Activated T-helper 2 cell treated with anti-CD3 and anti-CD28 coated beads, Interferon-gamma antibody, Interleukin-2, Interleukin-4, amounts not matched to agents 10 μg/mL and 5 μg/mL and 100 μg/mL, durations not matched to agents 14 hours and 24 hours and 36 hours (primary cell): ENCODE data around the gene VRK2. TPM values are rescaled to one million over a fixed set of nuclear protein-coding genes. Genes with fewer than 3 reads are reported as not detected.
"Not testable (repeated sequence)": the region's sequence is repeated elsewhere in the genome, so short reads cannot be mapped to it uniquely, and the experiment has no call there.

Experiments used
- DNase-seq: peaks from one replicate; pipeline ENCODE4 v3.0.0; 2021; ENCODE audit warnings: low spot score
- H3K27ac Mint-ChIP-seq: one replicate; pipeline ENCODE4 v1.8.0; 2021; ENCODE audit warnings: mixed read lengths
- H3K27me3 Mint-ChIP-seq: one replicate; pipeline ENCODE4 v1.8.0; 2021; ENCODE audit warnings: low read depth, mixed read lengths
- H3K36me3 Mint-ChIP-seq: one replicate; pipeline ENCODE4 v1.8.0; 2021; ENCODE audit warnings: low read depth, mixed read lengths
- H3K4me1 Mint-ChIP-seq: one replicate; pipeline ENCODE4 v1.8.0; 2021; ENCODE audit warnings: low read depth, mixed read lengths
- H3K4me3 Mint-ChIP-seq: one replicate; pipeline ENCODE4 v1.8.0; 2021; ENCODE audit warnings: low read depth, mild to moderate bottlenecking, moderate library complexity, mixed read lengths
- H3K9me3 Mint-ChIP-seq: one replicate; pipeline ENCODE4 v1.8.0; 2021; ENCODE audit warnings: mixed read lengths
- intact Hi-C: fragments of 100-400 bp; cut with micrococcal nuclease; formaldehyde crosslinking; loops from one replicate; pipeline ENCODE4 v1.15.1; 2023
- total RNA-seq: library from RNA; stranded (reverse); gene quantifications from 2 replicates; pipeline ENCODE4 v1.2.3, GENCODE V29; 2022

Gene VRK2
- total RNA-seq, 1 donor from 2014 or later, result 22.4 TPM

- H3K4me1 Mint-ChIP-seq, result no peaks in the 10 kb centered on the region
- peaks cover 37% of the 10 kb centered on the region for H3K36me3 Mint-ChIP-seq
- H3K9me3 Mint-ChIP-seq, result no peaks in the 10 kb centered on the region
- intact Hi-C loops, result no loop called here
- H3K27ac Mint-ChIP-seq, result no peak overlapping the region
- no peaks in the 10 kb centered on the region for H3K27me3 Mint-ChIP-seq
- no peak for DNase-seq
- no peak overlapping the region for H3K4me3 Mint-ChIP-seq
These were observed 111.9 kb downstream of the VRK2 start for GRCh38 chr2:58158481-58158880.

DNA sequence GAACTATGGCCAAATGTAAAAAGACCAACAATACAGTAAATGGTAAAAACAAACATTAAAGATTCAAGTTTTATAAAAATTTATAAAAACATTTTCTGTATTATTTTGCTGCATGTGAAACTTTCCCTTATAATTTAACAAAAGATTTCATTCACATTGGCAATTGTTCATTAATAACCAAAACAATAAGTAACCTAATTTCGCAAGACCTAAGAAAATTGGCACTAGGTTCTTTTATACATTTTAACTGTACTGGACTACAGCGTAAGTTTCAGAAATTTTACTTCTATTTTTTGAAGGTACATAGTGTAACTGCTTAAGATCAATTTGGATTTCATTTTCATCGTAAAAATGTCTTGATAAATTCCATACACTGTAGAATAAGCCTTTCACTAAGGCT is 117.3 kb downstream of the VRK2 start:
- peaks cover 25% of the 10 kb centered on the region for H3K36me3 Mint-ChIP-seq
- H3K9me3 Mint-ChIP-seq, result no peaks in the 10 kb centered on the region

GRCh38 chr2:58168130-58168529 is 121.5 kb downstream of the VRK2 start:
- H3K4me3 Mint-ChIP-seq, DNase-seq, H3K27me3 Mint-ChIP-seq, H3K4me1 Mint-ChIP-seq, H3K27ac Mint-ChIP-seq, intact Hi-C loops: not testable (repeated sequence)
- Mint-ChIP-seq H3K9me3 (peaks cover 21% of the 10 kb centered on the region), H3K36me3 (peaks cover 21% of the 10 kb centered on the region)

More for the DNA sequence above, 117.3 kb downstream of the VRK2 start:
- no peaks in the 10 kb centered on the region for H3K27me3 Mint-ChIP-seq
- no peak for DNase-seq
- H3K4me1 Mint-ChIP-seq, result no peaks in the 10 kb centered on the region
- intact Hi-C loops, result no loop called here
- H3K4me3 Mint-ChIP-seq, result no peak overlapping the region
- H3K27ac Mint-ChIP-seq, result no peak overlapping the region

DNA sequence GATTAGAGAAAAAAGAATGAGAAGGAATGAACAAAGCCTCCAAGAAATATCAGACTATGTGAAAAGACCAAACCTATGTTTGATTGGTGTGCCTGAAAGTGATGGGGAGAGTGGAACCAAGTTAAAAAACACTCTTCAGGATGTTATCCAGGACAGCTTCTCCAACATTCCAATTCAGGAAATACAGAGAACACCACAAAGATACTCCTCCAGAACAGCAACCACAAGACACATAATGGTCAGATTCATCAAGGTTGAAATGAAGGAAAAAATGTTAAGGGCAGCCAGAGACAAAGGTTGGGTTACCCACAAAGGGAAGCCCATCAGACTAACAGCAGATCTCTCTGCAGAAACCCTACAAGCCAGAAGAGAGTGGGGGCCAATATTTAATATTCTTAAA is 123.2 kb downstream of the VRK2 start:
- H3K9me3 Mint-ChIP-seq, result peaks cover 30% of the 10 kb centered on the region
- peaks cover 27% of the 10 kb centered on the region for H3K36me3 Mint-ChIP-seq
- H3K4me1 Mint-ChIP-seq, H3K27me3 Mint-ChIP-seq, intact Hi-C loops, H3K4me3 Mint-ChIP-seq, DNase-seq, H3K27ac Mint-ChIP-seq: not testable (repeated sequence)

DNA sequence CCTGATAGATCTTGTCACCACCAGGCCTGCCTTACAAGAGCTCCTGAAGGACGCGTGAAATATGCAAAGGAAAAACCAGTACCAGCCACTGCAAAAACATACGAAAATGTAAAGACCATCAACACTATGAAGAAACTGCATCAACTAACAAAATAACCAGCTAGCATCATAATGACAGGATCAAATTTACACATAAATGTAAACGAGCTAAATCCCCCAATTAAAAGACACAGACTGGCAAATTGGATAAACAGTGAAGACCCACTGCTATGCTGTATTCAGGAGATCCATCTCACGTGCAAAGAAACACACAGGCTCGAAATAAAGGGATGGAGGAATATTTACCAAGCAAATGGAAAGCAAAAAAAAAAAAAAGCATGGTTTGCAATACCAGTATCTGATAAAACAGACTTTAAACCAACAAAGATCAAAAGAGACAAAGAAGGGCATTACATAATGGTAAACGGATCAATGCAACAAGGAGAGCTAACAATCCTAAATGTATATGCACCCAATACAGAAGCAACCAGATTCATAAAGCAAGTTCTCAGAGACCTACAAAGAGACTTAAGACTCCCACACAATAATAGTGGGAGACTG is 123.8 kb downstream of the VRK2 start:
- DNase-seq, H3K4me1 Mint-ChIP-seq, H3K4me3 Mint-ChIP-seq, intact Hi-C loops, H3K27ac Mint-ChIP-seq, H3K27me3 Mint-ChIP-seq: not testable (repeated sequence)
- Mint-ChIP-seq H3K9me3 (peaks cover 30% of the 10 kb centered on the region), H3K36me3 (peaks cover 27% of the 10 kb centered on the region)

GRCh38 chr2:58171831-58172230 is 125.2 kb downstream of the VRK2 start:
- DNase-seq, intact Hi-C loops, H3K27ac Mint-ChIP-seq, H3K27me3 Mint-ChIP-seq, H3K4me1 Mint-ChIP-seq, H3K4me3 Mint-ChIP-seq: not testable (repeated sequence)
- H3K9me3 Mint-ChIP-seq, result peaks cover 30% of the 10 kb centered on the region
- H3K36me3 Mint-ChIP-seq, result peaks cover 27% of the 10 kb centered on the region

GRCh38 chr2:58177187-58177586 is 130.6 kb downstream of the VRK2 start:
- H3K4me1 Mint-ChIP-seq, DNase-seq, H3K27ac Mint-ChIP-seq, H3K4me3 Mint-ChIP-seq, intact Hi-C loops, H3K27me3 Mint-ChIP-seq: not testable (repeated sequence)
- Mint-ChIP-seq H3K36me3 (peaks cover 15% of the 10 kb centered on the region), H3K9me3 (peaks cover 17% of the 10 kb centered on the region)

DNA sequence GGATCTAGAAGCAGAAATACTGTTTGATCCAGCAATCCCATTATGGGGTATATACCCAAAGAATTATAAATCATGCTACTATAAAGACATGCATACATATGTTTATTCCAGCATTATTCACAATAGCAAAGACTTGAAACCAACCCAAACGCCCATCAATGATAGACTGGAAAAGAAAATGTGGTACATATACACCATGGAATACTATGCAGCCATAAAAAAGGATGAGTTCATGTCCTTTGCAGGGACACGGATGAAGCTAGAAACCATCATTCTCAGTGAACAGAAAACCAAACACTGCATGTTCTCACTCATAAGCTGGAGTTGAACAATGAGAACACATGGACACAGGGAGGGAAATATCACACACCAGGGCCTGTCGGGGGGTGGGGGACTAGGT is 133.6 kb downstream of the VRK2 start:
- H3K9me3 Mint-ChIP-seq, H3K4me3 Mint-ChIP-seq, H3K36me3 Mint-ChIP-seq, intact Hi-C loops, DNase-seq, H3K27ac Mint-ChIP-seq, H3K4me1 Mint-ChIP-seq, H3K27me3 Mint-ChIP-seq: not testable (repeated sequence)

DNA sequence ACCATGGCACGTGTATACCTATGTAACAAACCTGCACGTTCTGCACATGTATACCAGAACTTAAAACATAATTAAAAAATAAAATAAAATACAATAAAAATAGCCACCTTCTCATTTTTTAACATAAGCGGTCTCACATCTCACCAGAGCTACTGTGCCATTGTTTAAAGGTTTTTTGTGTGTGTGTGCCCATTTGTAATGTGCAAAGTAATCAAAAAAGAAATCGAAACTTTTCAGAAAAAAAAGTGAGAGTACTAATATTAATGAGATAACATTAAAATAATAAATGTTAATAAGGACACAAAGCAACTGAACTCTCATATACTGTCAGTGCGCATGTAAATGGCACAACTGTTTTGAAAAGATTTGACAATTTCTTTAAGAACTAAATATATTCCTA is 134.0 kb downstream of the VRK2 start:
- intact Hi-C loops, result no loop called here
- no peaks in the 10 kb centered on the region for H3K27me3 Mint-ChIP-seq
- no peak overlapping the region for H3K4me3 Mint-ChIP-seq
- peaks cover 2% of the 10 kb centered on the region for H3K4me1 Mint-ChIP-seq
- DNase-seq, result no peak
- no peak overlapping the region for H3K27ac Mint-ChIP-seq
- H3K36me3 Mint-ChIP-seq, result peaks cover 4% of the 10 kb centered on the region
- peaks cover 4% of the 10 kb centered on the region for H3K9me3 Mint-ChIP-seq

DNA sequence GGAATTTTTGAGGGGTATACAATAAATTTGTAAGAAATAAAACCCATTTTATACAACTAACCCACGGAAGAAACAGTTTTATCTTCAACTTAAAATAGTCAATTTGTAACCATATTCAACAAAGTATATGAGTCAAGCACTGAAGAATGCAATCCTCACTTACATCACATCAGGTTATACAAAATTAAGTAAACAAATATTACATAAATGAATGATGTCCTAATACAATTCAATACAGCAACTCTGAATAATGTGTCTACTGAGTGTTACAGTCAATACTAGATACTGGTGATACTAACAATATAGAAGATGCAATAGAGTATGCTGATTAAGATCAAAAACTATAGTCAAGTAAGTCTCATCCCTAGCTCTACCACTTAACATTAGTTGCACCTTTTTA is 135.9 kb downstream of the VRK2 start:
- Mint-ChIP-seq H3K27ac (no peak overlapping the region), H3K4me1 (peaks cover 2% of the 10 kb centered on the region), H3K27me3 (no peaks in the 10 kb centered on the region), H3K9me3 (peaks cover 4% of the 10 kb centered on the region), H3K36me3 (peaks cover 7% of the 10 kb centered on the region), H3K4me3 (no peak overlapping the region)
- no peak for DNase-seq
- intact Hi-C loops, result no loop called here

- no peak for DNase-seq
- no peak overlapping the region for H3K4me3 Mint-ChIP-seq
- no peaks in the 10 kb centered on the region for H3K27me3 Mint-ChIP-seq
- intact Hi-C loops, result no loop called here
- no peak overlapping the region for H3K27ac Mint-ChIP-seq
- H3K9me3 Mint-ChIP-seq, result no peaks in the 10 kb centered on the region
- H3K36me3 Mint-ChIP-seq, result peaks cover 7% of the 10 kb centered on the region
- H3K4me1 Mint-ChIP-seq, result no peaks in the 10 kb centered on the region
These were observed 139.9 kb downstream of the VRK2 start for GRCh38 chr2:58186501-58186900.

- H3K4me1 Mint-ChIP-seq, H3K36me3 Mint-ChIP-seq, H3K4me3 Mint-ChIP-seq, intact Hi-C loops, DNase-seq, H3K27ac Mint-ChIP-seq, H3K9me3 Mint-ChIP-seq, H3K27me3 Mint-ChIP-seq: not testable (repeated sequence)
These were observed 140.4 kb downstream of the VRK2 start for GRCh38 chr2:58187022-58187421.

DNA sequence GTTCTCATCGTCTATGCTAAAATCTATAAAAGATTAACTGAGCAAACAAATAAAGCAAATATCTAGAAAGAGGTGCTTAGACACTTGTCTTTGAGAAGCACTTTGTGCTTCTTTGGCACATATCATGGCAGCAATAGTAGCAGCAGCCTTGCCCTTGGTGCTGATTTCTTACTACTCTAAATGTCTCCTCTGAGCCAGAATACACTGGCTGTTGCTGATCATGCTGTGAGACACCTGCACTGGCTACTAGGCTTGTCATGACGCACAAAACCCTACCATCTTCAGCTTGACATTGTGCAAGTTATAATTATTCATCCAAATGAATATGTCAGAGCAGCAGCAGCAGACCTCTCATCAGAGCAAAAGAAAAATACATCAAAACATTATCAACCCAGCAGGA is 147.9 kb downstream of the VRK2 start:
- intact Hi-C loops, result no loop called here
- Mint-ChIP-seq H3K9me3 (no peaks in the 10 kb centered on the region), H3K4me1 (no peaks in the 10 kb centered on the region), H3K4me3 (no peak overlapping the region), H3K27me3 (no peaks in the 10 kb centered on the region), H3K27ac (no peak overlapping the region), H3K36me3 (no peaks in the 10 kb centered on the region)
- no peak for DNase-seq

DNA sequence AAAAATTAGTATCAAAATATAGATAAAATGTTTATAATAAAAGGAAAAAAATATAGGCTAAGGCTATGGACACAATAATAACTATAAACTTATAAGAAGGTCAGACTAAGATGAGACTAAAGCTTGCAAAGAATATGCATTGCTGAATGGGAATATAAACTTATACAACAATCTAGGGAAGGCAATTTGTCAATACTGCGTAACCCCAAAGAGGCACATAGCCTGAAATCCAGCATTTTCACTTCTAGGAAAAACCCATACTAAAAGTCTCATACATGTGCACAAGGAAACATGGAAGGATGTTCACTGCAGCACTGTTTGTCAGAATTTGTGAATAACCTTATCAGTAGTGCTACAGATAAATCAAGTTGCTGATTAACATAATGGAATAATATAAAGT is 149.1 kb downstream of the VRK2 start:
- Mint-ChIP-seq H3K36me3 (no peaks in the 10 kb centered on the region), H3K9me3 (no peaks in the 10 kb centered on the region), H3K4me1 (no peaks in the 10 kb centered on the region), H3K27ac (no peak overlapping the region), H3K27me3 (no peaks in the 10 kb centered on the region), H3K4me3 (no peak overlapping the region)
- no peak for DNase-seq
- intact Hi-C loops, result no loop called here
